Measurements from ENCODE around the gene PRIMPOL. TPM values are rescaled to one million over a fixed set of nuclear protein-coding genes. Genes with fewer than 3 reads are reported as not detected.

PRIMPOL gene
- total and polyA plus RNA-seq, 2 of the 4 experiments (the other 2 are of a cell fraction): 5.6 to 8.8 TPM

- 0 out of 2 replicates have a peak, but pooled peaks cover 2% of the 10 kb centered on the region for H3K36me3 ChIP-seq (ENCODE audit: control insufficient read depth, insufficient read depth, low read length)
- ChIA-PET POLR2A (ENCODE audit: unreplicated experiment) (no interaction called here), CTCF (no interaction called here)
- H2AK5ac ChIP-seq (ENCODE audit: low read depth, low read length): no peak overlapping the region
- no TSS peak for BruUV-seq (replicated peaks)
- H2AK9ac ChIP-seq (replicated peaks; ENCODE audit: low read depth, low read length, poor library complexity): no peak overlapping the region
- H3K27me3 ChIP-seq (ENCODE audit: control insufficient read depth, insufficient read depth, low read length): no peaks in the 10 kb centered on the region
- dilution Hi-C loops (cut with HindIII; ENCODE audit: low sequenced_read_pairs, unreplicated experiment) (no loop called here), in situ Hi-C loops (cut with MboI; ENCODE audit: low sequenced_read_pairs) (no loop called here), intact Hi-C loops (cut with micrococcal nuclease) (loop anchor here (5.0 kb wide), 3 partner anchors 194 to 464 kb away; partner anchors contain the start of gene IRF2)
- no peak overlapping the region for H4K91ac ChIP-seq (ENCODE audit: insufficient read depth, low read depth, low read length)
- no peak overlapping the region for H3K27ac ChIP-seq (ENCODE audit: insufficient read depth, low read length)
- peaks cover 11 to 27% of the 10 kb centered on the region in 2 experiments for H3K79me1 ChIP-seq (ENCODE audit: low read depth in 1 of 2, low read length in 2 of 2)
- H4K20me1 ChIP-seq (ENCODE audit: insufficient read depth, low read length): no peaks in the 10 kb centered on the region; the same call in 1 of the 2 replicates
- H4K5ac ChIP-seq (ENCODE audit: low read depth, low read length): peak overlapping the region; percentile 16; the same call in 1 of the 2 replicates
- H3K14ac ChIP-seq (replicated peaks; ENCODE audit: low read depth, low read length): no peak overlapping the region
- H3K18ac ChIP-seq (ENCODE audit: low read depth, low read length): no peak overlapping the region
- no peak overlapping the region for H2BK20ac ChIP-seq (ENCODE audit: low read depth, low read length)
- 0 out of 2 replicates have a peak overlapping the region, but pooled peaks have one; percentile 15 for H3K23ac ChIP-seq (ENCODE audit: low read depth, low read length)
- no peak for DNase-seq
- H2AFZ ChIP-seq (replicated peaks; ENCODE audit: low read length, poor library complexity): peak overlapping the region; percentile 11
- no peak overlapping the region for H2BK15ac ChIP-seq (ENCODE audit: low read depth, low read length)
- H3K9me3 ChIP-seq (ENCODE audit: control insufficient read depth, insufficient read depth, low read length): no peaks in the 10 kb centered on the region
- H3K4me1 ChIP-seq (ENCODE audit: control insufficient read depth, insufficient read depth, low read length): peaks cover 4% of the 10 kb centered on the region
- no peak overlapping the region for H3K4me3 ChIP-seq (ENCODE audit: insufficient read depth, low read depth, low read length)
- H3K56ac ChIP-seq (ENCODE audit: extremely low read depth, insufficient read depth, low read length): no peak overlapping the region
- H4K8ac ChIP-seq (ENCODE audit: low read depth in 2 of 2, low read length in 2 of 2): 0 out of 4 replicates have a peak overlapping the region, but pooled peaks of 1 of the 2 experiments have one; percentile 48
- no peaks in the 10 kb centered on the region for H3K9me1 ChIP-seq (ENCODE audit: insufficient read depth, low read length)
- ATAC-seq (ENCODE audit: low read depth): no peak
- H2BK5ac ChIP-seq (ENCODE audit: low read depth, low read length, poor library complexity, severe bottlenecking): no peak overlapping the region
- H3K9ac ChIP-seq (ENCODE audit: low read depth, low read length): no peak overlapping the region
- WGBS, 2 experiments (ENCODE audit: extremely low coverage in 2 of 2, insufficient read length in 1 of 2): no CpG with 5 or more reads among the region's 6 CpGs
- TF ChIP-seq CHD1 (IDR thresholded peaks at IDR 0.05; ENCODE audit: low read depth, low read length) (no peak), NFE2L2 (IDR thresholded peaks at IDR 0.05; ENCODE audit: low read depth, low read length) (no peak), RCOR1 (IDR thresholded peaks at IDR 0.05; ENCODE audit: insufficient replicate concordance, low read length) (no peak), CEBPB (IDR thresholded peaks at IDR 0.05; ENCODE audit: low read depth, low read length) (no peak), ELK1 (IDR thresholded peaks at IDR 0.05; ENCODE audit: borderline replicate concordance, low read depth, low read length) (no peak), USF2 (IDR thresholded peaks at IDR 0.05; ENCODE audit: low read depth, low read length) (no peak), MAZ (IDR thresholded peaks at IDR 0.05; ENCODE audit: borderline replicate concordance, low read depth, low read length) (no peak)
- no peak overlapping the region for H2BK120ac ChIP-seq (ENCODE audit: low read depth, low read length)
- H3K4ac ChIP-seq (ENCODE audit: low read depth, low read length): no peak overlapping the region
- H3K4me2 ChIP-seq (ENCODE audit: low read depth, low read length): no peak overlapping the region
Measured at GRCh38 chr4:184731056-184731455, 81.5 kb downstream of the PRIMPOL start.

All from IMR-90 (cell line).